ENCODE data around the gene PIGQ.

The PIGQ gene

DNA sequence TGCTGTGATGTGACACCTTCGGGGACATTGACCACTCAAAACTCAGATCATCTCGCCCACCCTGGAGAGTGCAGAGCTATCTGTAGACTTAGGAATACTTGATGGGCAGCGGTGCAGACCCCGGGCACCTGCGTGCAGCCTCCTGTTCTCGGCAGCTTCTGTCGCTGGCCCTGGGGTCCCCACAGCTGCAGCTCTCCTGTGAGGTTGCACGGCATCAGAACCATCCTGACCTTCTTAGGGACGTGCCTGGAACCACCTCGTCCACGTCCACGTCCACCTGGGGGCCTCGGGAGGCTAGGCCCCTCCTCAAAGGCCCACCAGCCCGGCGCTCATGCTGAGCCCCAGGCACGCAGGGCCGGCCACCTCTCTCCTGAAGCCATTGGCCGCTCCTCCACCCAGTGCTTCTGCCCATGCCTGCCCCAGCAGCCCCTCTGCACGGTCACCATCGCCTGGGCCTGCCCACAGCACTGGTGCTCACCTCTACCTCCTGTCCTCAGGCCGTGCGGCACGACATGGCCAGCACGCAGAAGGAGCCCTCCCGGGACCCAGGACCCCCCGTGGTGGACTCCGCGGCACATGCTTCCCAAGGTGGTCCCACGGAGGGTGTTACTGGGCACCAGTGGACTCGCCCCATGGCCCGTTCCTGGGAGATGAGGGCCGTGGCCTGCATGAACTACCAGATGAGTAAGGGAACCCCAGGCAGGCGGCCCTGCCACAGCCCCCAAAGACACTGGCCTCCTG, 58.7 kb downstream of the PIGQ start:
- no peak for DNase-seq (ENCODE audit: low read depth in 2 of 2)

DNA sequence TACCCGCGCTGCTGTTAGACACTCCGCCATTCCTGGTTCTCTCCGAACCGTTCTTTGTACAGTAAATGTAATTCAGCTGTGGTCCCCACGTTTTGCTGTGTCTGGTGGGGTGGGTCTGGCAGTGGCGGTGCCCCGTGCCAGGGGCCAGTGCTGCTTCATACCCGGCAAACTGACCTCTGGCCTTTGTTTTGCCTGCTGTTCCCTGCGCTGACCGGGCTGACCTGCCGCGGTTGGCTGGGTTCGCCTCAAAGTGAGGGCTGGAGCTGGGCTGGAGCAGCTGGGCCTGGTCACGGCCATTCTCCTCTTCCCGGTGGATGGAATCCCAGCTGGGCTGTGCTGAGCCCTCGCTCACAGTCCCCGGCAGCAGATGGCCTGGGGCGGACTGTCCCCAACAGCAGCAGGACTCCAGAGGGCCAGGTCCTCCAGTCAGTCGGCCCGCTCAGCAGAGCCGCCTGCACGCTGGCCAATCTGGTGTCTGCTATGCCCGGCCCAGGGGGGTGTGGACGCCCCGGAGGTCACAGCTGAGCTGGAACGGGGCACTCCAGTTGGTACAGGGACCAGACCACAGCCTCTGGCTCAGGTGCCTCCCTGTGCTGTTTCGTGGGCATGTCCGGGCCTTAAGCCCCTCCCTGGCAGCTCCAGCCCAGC, 59.5 kb downstream of the PIGQ start:
- DNase-seq (ENCODE audit: low read depth in 2 of 2), result no peak

DNA sequence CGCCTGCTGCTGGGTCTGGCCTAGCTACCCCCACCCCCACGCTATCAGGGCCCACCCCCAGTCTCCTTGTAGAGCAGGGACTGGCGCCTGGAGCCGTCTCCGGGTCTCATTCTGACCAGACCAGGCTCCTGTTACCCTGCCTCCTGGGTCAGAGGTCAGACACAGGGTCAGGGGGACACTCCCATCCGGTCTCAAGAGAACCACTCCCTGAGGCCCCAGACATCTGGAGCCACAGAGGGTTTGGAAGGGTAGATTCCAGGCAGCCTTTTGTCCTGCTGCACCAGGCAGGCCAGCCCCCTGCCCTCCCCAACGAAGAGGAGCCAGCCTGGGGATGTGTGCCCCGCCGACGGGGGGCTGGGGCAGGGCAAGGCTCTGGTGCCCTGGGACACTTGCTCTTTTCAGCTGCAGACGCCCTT, 60.1 kb downstream of the PIGQ start:
- no peak for DNase-seq (ENCODE audit: low read depth in 2 of 2)

DNA sequence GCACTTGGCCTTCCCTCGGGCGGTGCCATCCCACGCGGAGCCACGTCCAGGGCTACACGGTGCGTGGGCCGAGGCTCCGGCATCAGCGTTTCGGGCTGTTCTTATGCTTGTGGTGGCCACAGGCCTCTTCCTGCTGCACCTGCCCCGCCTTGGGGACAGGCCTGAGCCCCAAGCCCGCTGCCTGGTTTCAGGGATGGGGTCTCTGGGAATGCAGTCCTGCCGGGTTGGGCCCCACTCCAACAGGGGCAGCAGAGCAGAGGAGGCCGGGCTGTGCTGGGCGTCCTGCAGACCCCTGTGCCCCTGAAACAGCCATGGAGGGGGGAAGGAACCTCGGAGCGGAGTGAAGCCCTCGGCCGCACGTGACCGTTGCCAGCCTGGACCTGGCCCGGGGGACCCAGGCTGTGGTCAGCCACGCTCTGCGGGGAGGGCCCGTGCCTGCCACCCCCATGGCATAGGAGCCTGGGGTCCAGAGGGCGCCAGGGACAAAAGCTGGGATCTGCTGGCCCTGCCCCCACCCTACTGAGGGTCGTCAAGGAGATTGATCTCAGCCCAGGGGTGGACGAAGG, 60.6 kb downstream of the PIGQ start:
- no peak for DNase-seq (ENCODE audit: low read depth in 2 of 2)

DNA sequence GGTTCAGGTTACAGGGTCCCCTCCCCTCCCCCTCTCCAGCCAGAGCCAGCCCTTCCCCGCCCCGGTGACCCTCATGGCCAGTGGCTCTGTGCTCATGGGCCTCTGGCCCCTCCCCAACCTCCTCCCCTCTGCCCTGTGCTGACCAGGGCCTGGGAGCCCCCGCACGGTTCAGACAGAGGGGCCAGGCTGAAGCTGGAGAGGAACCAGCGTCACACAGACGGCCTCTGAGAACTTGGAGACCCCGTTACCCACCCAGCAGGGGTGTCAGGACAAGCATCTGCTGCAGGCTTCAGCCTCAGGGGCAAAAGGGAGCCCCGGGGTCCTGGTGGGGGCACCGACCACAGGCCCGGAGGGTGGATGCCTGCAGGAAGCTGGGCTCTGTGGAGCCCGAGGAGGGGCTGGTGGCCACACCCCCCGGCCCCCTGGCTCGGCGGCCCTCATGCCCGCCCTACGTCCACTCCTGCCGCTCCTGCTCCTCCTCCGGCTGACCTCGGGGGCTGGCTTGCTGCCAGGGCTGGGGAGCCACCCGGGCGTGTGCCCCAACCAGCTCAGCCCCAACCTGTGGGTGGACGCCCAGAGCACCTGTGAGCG, 61.1 kb downstream of the PIGQ start, which contains the start of gene WFIKKN1:
WFIKKN1 (plus strand) TSS at position 171 of the 591 bp plus-strand sequence; CDS start at position 440, 269 bp downstream.
- no peak for DNase-seq (ENCODE audit: low read depth in 2 of 2)

DNA sequence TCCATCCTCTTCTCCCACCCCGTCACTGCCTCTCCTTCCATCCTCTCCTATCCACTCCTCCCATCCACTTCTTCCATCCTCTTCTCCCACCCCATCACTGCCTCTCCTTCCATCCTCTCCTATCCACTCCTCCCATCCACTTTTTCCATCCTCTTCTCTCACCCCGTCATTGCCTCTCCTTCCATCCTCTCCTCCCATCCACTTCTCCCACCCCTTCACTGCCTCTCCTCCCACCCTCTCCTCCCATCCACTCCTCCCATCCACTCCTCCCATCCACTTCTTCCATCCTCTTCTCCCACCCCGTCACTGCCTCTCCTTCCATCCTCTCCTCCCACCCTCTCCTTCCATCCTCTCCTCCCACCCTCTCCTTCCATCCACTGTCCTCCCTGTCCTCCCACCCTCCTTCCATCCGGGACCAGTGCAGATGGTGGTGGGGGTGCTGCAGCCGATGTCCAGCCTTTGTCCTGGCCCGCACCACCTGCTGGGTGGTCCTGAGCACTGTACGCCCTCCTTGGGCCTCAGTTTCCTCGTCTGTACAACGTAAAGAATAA, 62.1 kb downstream of the PIGQ start:
- DNase-seq (ENCODE audit: low read depth in 2 of 2), result no peak

DNA sequence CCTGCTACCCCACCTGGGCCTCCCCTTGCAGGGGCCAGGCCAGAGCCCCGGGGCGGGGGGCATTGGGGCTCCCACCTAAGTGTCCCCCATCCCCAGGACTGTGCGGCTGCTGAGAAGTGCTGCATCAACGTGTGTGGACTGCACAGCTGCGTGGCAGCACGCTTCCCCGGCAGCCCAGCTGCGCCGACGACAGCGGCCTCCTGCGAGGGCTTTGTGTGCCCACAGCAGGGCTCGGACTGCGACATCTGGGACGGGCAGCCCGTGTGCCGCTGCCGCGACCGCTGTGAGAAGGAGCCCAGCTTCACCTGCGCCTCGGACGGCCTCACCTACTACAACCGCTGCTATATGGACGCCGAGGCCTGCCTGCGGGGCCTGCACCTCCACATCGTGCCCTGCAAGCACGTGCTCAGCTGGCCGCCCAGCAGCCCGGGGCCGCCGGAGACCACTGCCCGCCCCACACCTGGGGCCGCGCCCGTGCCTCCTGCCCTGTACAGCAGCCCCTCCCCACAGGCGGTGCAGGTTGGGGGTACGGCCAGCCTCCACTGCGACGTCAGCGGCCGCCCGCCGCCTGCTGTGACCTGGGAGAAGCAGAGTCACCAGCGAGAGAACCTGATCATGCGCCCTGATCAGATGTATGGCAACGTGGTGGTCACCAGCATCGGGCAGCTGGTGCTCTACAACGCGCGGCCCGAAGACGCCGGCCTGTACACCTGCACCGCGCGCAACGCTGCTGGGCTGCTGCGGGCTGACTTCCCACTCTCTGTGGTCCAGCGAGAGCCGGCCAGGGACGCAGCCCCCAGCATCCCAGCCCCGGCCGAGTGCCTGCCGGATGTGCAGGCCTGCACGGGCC, 62.9 kb downstream of the PIGQ start:
- DNase-seq (ENCODE audit: low read depth in 2 of 2), result no peak

DNA sequence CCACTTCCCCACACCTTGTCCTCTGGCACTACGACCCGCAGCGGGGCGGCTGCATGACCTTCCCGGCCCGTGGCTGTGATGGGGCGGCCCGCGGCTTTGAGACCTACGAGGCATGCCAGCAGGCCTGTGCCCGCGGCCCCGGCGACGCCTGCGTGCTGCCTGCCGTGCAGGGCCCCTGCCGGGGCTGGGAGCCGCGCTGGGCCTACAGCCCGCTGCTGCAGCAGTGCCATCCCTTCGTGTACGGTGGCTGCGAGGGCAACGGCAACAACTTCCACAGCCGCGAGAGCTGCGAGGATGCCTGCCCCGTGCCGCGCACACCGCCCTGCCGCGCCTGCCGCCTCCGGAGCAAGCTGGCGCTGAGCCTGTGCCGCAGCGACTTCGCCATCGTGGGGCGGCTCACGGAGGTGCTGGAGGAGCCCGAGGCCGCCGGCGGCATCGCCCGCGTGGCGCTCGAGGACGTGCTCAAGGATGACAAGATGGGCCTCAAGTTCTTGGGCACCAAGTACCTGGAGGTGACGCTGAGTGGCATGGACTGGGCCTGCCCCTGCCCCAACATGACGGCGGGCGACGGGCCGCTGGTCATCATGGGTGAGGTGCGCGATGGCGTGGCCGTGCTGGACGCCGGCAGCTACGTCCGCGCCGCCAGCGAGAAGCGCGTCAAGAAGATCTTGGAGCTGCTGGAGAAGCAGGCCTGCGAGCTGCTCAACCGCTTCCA, 63.7 kb downstream of the PIGQ start:
- DNase-seq (ENCODE audit: low read depth in 2 of 2), result no peak

Measured in stimulated activated CD4-positive, alpha-beta T cell treated with anti-CD3 and anti-CD28 coated beads, Interleukin-12 subunit alpha, Interleukin-12 subunit beta, amount 100 ng/mL, for 24 hours (primary cell).